22Rv1 (cell line): ENCODE measurements around the gene DIAPH2.

Experiments used
- CTCF ChIP-seq: fragments of 450-650 bp; IDR thresholded peaks from 2 replicates; pipeline ENCODE4 v1.5.1; 2017; ENCODE audit warnings: mild to moderate bottlenecking
- ZFX ChIP-seq: fragments of 450-650 bp; IDR thresholded peaks from 2 replicates; pipeline ENCODE4 v1.6.1; 2017; ENCODE audit warnings: antibody characterized with exemption, borderline replicate concordance

GRCh38 chrX:97310373-97310772, 625.7 kb downstream of the DIAPH2 start:
- TF ChIP-seq CTCF (no peak), ZFX (no peak)
